ENCODE data around the gene MC5R.
"Not testable (repeated sequence)": the region's sequence is repeated elsewhere in the genome, so short reads cannot be mapped to it uniquely, and the experiment has no call there.

Gene MC5R

GRCh38 chr18:13836559-13836958 is 12.6 kb downstream of the MC5R start:
- in situ Hi-C loops (cut with HindIII; ENCODE audit: low sequenced_read_pairs): no loop called here

GRCh38 chr18:13849791-13850190 is 25.8 kb downstream of the MC5R start:
- in situ Hi-C loops (cut with HindIII; ENCODE audit: low sequenced_read_pairs): no loop called here

- in situ Hi-C loops (cut with HindIII; ENCODE audit: low sequenced_read_pairs): not testable (repeated sequence)
These were observed 38.9 kb downstream of the MC5R start for GRCh38 chr18:13862898-13863297.

- in situ Hi-C loops (cut with HindIII; ENCODE audit: low sequenced_read_pairs): no loop called here
These were observed 44.7 kb downstream of the MC5R start for GRCh38 chr18:13868501-13869271.

- in situ Hi-C loops (cut with HindIII; ENCODE audit: low sequenced_read_pairs): no loop called here
These were observed 47.8 kb downstream of the MC5R start for GRCh38 chr18:13871701-13872100.

GRCh38 chr18:13872373-13872772 is 48.4 kb downstream of the MC5R start:
- in situ Hi-C loops (cut with HindIII; ENCODE audit: low sequenced_read_pairs): no loop called here

GRCh38 chr18:13872932-13873331 is 49.0 kb downstream of the MC5R start:
- in situ Hi-C loops (cut with HindIII; ENCODE audit: low sequenced_read_pairs): no loop called here

- in situ Hi-C loops (cut with HindIII; ENCODE audit: low sequenced_read_pairs): no loop called here
These were observed 50.6 kb downstream of the MC5R start for GRCh38 chr18:13874558-13874957.

All from DLD1 (cell line).